Pons (tissue), 1 donor: ENCODE data around the gene FAM120A.

Experiments used
- DNase-seq: peaks from one replicate; pipeline ENCODE4 v3.0.0-alpha.2; 2016; ENCODE audit warnings: low spot score

The FAM120A gene

GRCh38 chr9:93579711-93580516, 128.4 kb downstream of the FAM120A start:
- DNase-seq, result no peak

GRCh38 chr9:93580654-93581380, 129.3 kb downstream of the FAM120A start:
- DNase-seq, result no peak

GRCh38 chr9:93582115-93582514, 130.6 kb downstream of the FAM120A start:
- DNase-seq, result no peak

GRCh38 chr9:93582550-93582949, 131.1 kb downstream of the FAM120A start:
- DNase-seq, result no peak

GRCh38 chr9:93585259-93585658, 133.8 kb downstream of the FAM120A start:
- DNase-seq, result no peak

- DNase-seq, result no peak
Observed at GRCh38 chr9:93585695-93586094, 134.2 kb downstream of the FAM120A start.

GRCh38 chr9:93586290-93587057, 135.0 kb downstream of the FAM120A start:
- no peak for DNase-seq

GRCh38 chr9:93587284-93587650, 135.8 kb downstream of the FAM120A start:
- no peak for DNase-seq

GRCh38 chr9:93587651-93588347, 136.3 kb downstream of the FAM120A start:
- no peak for DNase-seq

GRCh38 chr9:93588641-93589609, 137.4 kb downstream of the FAM120A start:
- DNase-seq, result no peak

GRCh38 chr9:93589688-93590087, 138.2 kb downstream of the FAM120A start:
- no peak for DNase-seq

- DNase-seq, result no peak
Observed at GRCh38 chr9:93590609-93591234, 139.2 kb downstream of the FAM120A start.

- no peak for DNase-seq
Observed at GRCh38 chr9:93591301-93592007, 140.0 kb downstream of the FAM120A start.

- no peak for DNase-seq
Observed at GRCh38 chr9:93592008-93592642, 140.6 kb downstream of the FAM120A start.

GRCh38 chr9:93592643-93593021, 141.1 kb downstream of the FAM120A start:
- DNase-seq, result no peak

- no peak for DNase-seq
Observed at GRCh38 chr9:93593144-93593658, 141.7 kb downstream of the FAM120A start.

- DNase-seq, result no peak
Observed at GRCh38 chr9:93594041-93594756, 142.7 kb downstream of the FAM120A start.

- no peak for DNase-seq
Observed at GRCh38 chr9:93595461-93595860, 144.0 kb downstream of the FAM120A start.
